Fibroblast of skin of back (primary cell): ENCODE measurements around the gene LPCAT1.
"Not testable (repeated sequence)": the region's sequence is repeated elsewhere in the genome, so short reads cannot be mapped to it uniquely, and the experiment has no call there.

Source experiments
- DNase-seq: peaks from one replicate; pipeline ENCODE4 v3.0.0-alpha.2; 2013

The LPCAT1 gene

GRCh38 chr5:1540831-1541701 is 17.3 kb upstream of the LPCAT1 start:
- DNase-seq: no peak

- no peak for DNase-seq
These were observed 16.4 kb upstream of the LPCAT1 start for GRCh38 chr5:1540166-1540565.

GRCh38 chr5:1539393-1540161 is 15.8 kb upstream of the LPCAT1 start:
- DNase-seq: not testable (repeated sequence)

- no peak for DNase-seq
These were observed 15.1 kb upstream of the LPCAT1 start for GRCh38 chr5:1538741-1539392.

GRCh38 chr5:1538276-1538675 is 14.5 kb upstream of the LPCAT1 start:
- DNase-seq: no peak

GRCh38 chr5:1537603-1538154 is 13.9 kb upstream of the LPCAT1 start:
- no peak for DNase-seq

GRCh38 chr5:1536871-1537602 is 13.3 kb upstream of the LPCAT1 start:
- no peak for DNase-seq

- no peak for DNase-seq
These were observed 12.6 kb upstream of the LPCAT1 start for GRCh38 chr5:1536322-1536845.

- no peak for DNase-seq
These were observed 11.9 kb upstream of the LPCAT1 start for GRCh38 chr5:1535646-1536045.

GRCh38 chr5:1532384-1532783 is 8.6 kb upstream of the LPCAT1 start:
- no peak for DNase-seq

- no peak for DNase-seq
These were observed 5.7 kb upstream of the LPCAT1 start for GRCh38 chr5:1529498-1529897.

- no peak for DNase-seq
These were observed 3.9 kb upstream of the LPCAT1 start for GRCh38 chr5:1527533-1528205.

GRCh38 chr5:1526681-1527131 is 2.9 kb upstream of the LPCAT1 start:
- DNase-seq: no peak

- DNase-seq: no peak
These were observed 2.5 kb upstream of the LPCAT1 start for GRCh38 chr5:1526190-1526631.

GRCh38 chr5:1525624-1526189 is 1.9 kb upstream of the LPCAT1 start:
- no peak for DNase-seq

GRCh38 chr5:1524799-1525623 is 1.3 kb upstream of the LPCAT1 start:
- DNase-seq: no peak

- DNase-seq: no peak
These were observed 680 bp upstream of the LPCAT1 start for GRCh38 chr5:1524481-1524798.

GRCh38 chr5:1523480-1523792 is 324 bp downstream of the LPCAT1 start:
- DNase-seq: no peak

- DNase-seq: no peak
These were observed 920 bp downstream of the LPCAT1 start for GRCh38 chr5:1522601-1523479.
